NCI-H774 (cell line): ENCODE data around the gene TMEM269.
"Not testable (repeated sequence)": the region's sequence is repeated elsewhere in the genome, so short reads cannot be mapped to it uniquely, and the experiment has no call there.

Source experiments
- DNase-seq: peaks from one replicate; lab custom pipeline; 2025; lab: John Stamatoyannopoulos, UW

The TMEM269 gene

GRCh38 chr1:42748021-42748420 lies 36.8 kb upstream of the TMEM269 start:
- DNase-seq = no peak

- DNase-seq = no peak
Observed at GRCh38 chr1:42748461-42749410, 36.1 kb upstream of the TMEM269 start.

GRCh38 chr1:42750041-42750440 lies 34.8 kb upstream of the TMEM269 start:
- no peak for DNase-seq

GRCh38 chr1:42751511-42752070 lies 33.2 kb upstream of the TMEM269 start:
- DNase-seq = not testable (repeated sequence)

GRCh38 chr1:42752284-42752683 lies 32.5 kb upstream of the TMEM269 start:
- no peak for DNase-seq

GRCh38 chr1:42753070-42753469 lies 31.7 kb upstream of the TMEM269 start:
- no peak for DNase-seq

GRCh38 chr1:42756956-42757891 lies 27.6 kb upstream of the TMEM269 start:
- peak; percentile 59 for DNase-seq

- DNase-seq = no peak
Observed at GRCh38 chr1:42757892-42758275, 26.9 kb upstream of the TMEM269 start.

GRCh38 chr1:42758641-42759040 lies 26.1 kb upstream of the TMEM269 start:
- no peak for DNase-seq

GRCh38 chr1:42759114-42759513 lies 25.7 kb upstream of the TMEM269 start:
- no peak for DNase-seq

- DNase-seq = no peak
Observed at GRCh38 chr1:42761567-42761966, 23.2 kb upstream of the TMEM269 start.

GRCh38 chr1:42762269-42762668 lies 22.5 kb upstream of the TMEM269 start:
- DNase-seq = no peak

- no peak for DNase-seq
Observed at GRCh38 chr1:42765269-42765668, 19.5 kb upstream of the TMEM269 start.

- DNase-seq = peak; percentile 47
Observed at GRCh38 chr1:42765832-42766740, 18.7 kb upstream of the TMEM269 start.

- DNase-seq = peak; percentile 100
Observed at GRCh38 chr1:42766741-42767509, 17.9 kb upstream of the TMEM269 start, which contains the start of the genes C1orf50 and P3H1. Gene C1orf50, plus strand, starts transcription at chr1:42767249. Its CDS starts 63 bp downstream, at chr1:42767312. Gene P3H1, minus strand, starts transcription at chr1:42767028. Its CDS starts 57 bp downstream, at chr1:42766971.

GRCh38 chr1:42767510-42768000 lies 17.2 kb upstream of the TMEM269 start:
- DNase-seq = no peak

- no peak for DNase-seq
Observed at GRCh38 chr1:42768172-42768571, 16.6 kb upstream of the TMEM269 start.

- no peak for DNase-seq
Observed at GRCh38 chr1:42769811-42770210, 15.0 kb upstream of the TMEM269 start.

GRCh38 chr1:42773420-42773819 lies 11.4 kb upstream of the TMEM269 start:
- no peak for DNase-seq

GRCh38 chr1:42774928-42775526 lies 9.8 kb upstream of the TMEM269 start:
- DNase-seq = no peak
